Measurements from ENCODE around the gene WDR70.

Gene WDR70

GRCh38 chr5:37755581-37755980, 376.5 kb downstream of the WDR70 start:
- H3K36me3 ChIP-seq (replicated peaks in 1 of 2; ENCODE audit: control insufficient read depth in 2 of 2, insufficient read depth in 2 of 2, low read length in 2 of 2), result no peaks in the 10 kb centered on the region
- H2BK120ac ChIP-seq (ENCODE audit: low read depth, low read length), result no peak overlapping the region
- no peak overlapping the region for H3K14ac ChIP-seq (ENCODE audit: low read length)
- no peaks in the 10 kb centered on the region for H3K79me1 ChIP-seq (ENCODE audit: low read depth, low read length)
- H3K27ac ChIP-seq (replicated peaks; ENCODE audit: low read length), result no peak overlapping the region
- no peak overlapping the region for H2AFZ ChIP-seq (ENCODE audit: low read length)
- no peak overlapping the region for H4K91ac ChIP-seq (ENCODE audit: low read depth, low read length, poor library complexity)
- no peak overlapping the region for H3K18ac ChIP-seq (ENCODE audit: low read length)
- no peaks in the 10 kb centered on the region for H3K27me3 ChIP-seq (ENCODE audit: control insufficient read depth in 3 of 3, insufficient read depth in 3 of 3, low read depth in 1 of 3, low read length in 3 of 3)
- H3K9ac ChIP-seq (ENCODE audit: low read depth, low read length, poor library complexity), result no peak overlapping the region
- no CpG with 5 or more reads among the region's 4 CpGs for WGBS, 2 donors (ENCODE audit: extremely low coverage in 2 of 2, insufficient read length in 2 of 2, insufficient replicate concordance in 1 of 2)
- no peak overlapping the region for H3K23ac ChIP-seq (ENCODE audit: low read depth, low read length, poor library complexity)
- no peak overlapping the region for H3K4ac ChIP-seq (ENCODE audit: low read length)
- DNase-seq (ENCODE audit: low spot score), result no peak
- no peaks in the 10 kb centered on the region for H3K4me1 ChIP-seq (ENCODE audit: control insufficient read depth in 2 of 2, insufficient read depth in 1 of 2, low read depth in 1 of 2, low read length in 2 of 2)
- H2BK12ac ChIP-seq (ENCODE audit: low read length), result no peak overlapping the region
- H3K4me2 ChIP-seq (ENCODE audit: insufficient read depth, low read length, poor library complexity, severe bottlenecking), result no peak overlapping the region
- H3K4me3 ChIP-seq (ENCODE audit: low read length in 2 of 2), result no peak overlapping the region
- no peak overlapping the region for H2BK15ac ChIP-seq (ENCODE audit: low read length)
- H4K8ac ChIP-seq (ENCODE audit: low read depth, low read length), result no peak overlapping the region
- H3K9me3 ChIP-seq (replicated peaks in 1 of 2; ENCODE audit: control insufficient read depth in 2 of 2, insufficient read depth in 1 of 2, low read depth in 1 of 2, low read length in 2 of 2), result peaks cover 0 to 3% of the 10 kb centered on the region in 2 donors
- no peak overlapping the region for H2AK5ac ChIP-seq (ENCODE audit: low read depth, low read length)
- no peak overlapping the region for H2BK5ac ChIP-seq (ENCODE audit: low read length)

- H3K18ac ChIP-seq (ENCODE audit: low read length), result no peak overlapping the region
- no peak overlapping the region for H3K27ac ChIP-seq (replicated peaks; ENCODE audit: low read length)
- H4K8ac ChIP-seq (ENCODE audit: low read depth, low read length), result no peak overlapping the region
- H3K27me3 ChIP-seq (ENCODE audit: control insufficient read depth in 3 of 3, insufficient read depth in 3 of 3, low read depth in 1 of 3, low read length in 3 of 3), result no peaks in the 10 kb centered on the region
- no peak overlapping the region for H2BK5ac ChIP-seq (ENCODE audit: low read length)
- no peak for DNase-seq (ENCODE audit: low spot score)
- no peaks in the 10 kb centered on the region for H3K36me3 ChIP-seq (replicated peaks in 1 of 2; ENCODE audit: control insufficient read depth in 2 of 2, insufficient read depth in 2 of 2, low read length in 2 of 2)
- H2BK12ac ChIP-seq (ENCODE audit: low read length), result no peak overlapping the region
- H2AFZ ChIP-seq (ENCODE audit: low read length), result no peak overlapping the region
- H3K4me2 ChIP-seq (ENCODE audit: insufficient read depth, low read length, poor library complexity, severe bottlenecking), result no peak overlapping the region
- peaks cover 0 to 3% of the 10 kb centered on the region in 2 donors for H3K9me3 ChIP-seq (replicated peaks in 1 of 2; ENCODE audit: control insufficient read depth in 2 of 2, insufficient read depth in 1 of 2, low read depth in 1 of 2, low read length in 2 of 2)
- H3K14ac ChIP-seq (ENCODE audit: low read length), result no peak overlapping the region
- no peaks in the 10 kb centered on the region for H3K4me1 ChIP-seq (ENCODE audit: control insufficient read depth in 2 of 2, insufficient read depth in 1 of 2, low read depth in 1 of 2, low read length in 2 of 2)
- H3K79me1 ChIP-seq (ENCODE audit: low read depth, low read length), result no peaks in the 10 kb centered on the region
- no peak overlapping the region for H2BK120ac ChIP-seq (ENCODE audit: low read depth, low read length)
- H3K4ac ChIP-seq (ENCODE audit: low read length), result no peak overlapping the region
- H3K23ac ChIP-seq (ENCODE audit: low read depth, low read length, poor library complexity), result no peak overlapping the region
- H3K4me3 ChIP-seq (ENCODE audit: low read length in 2 of 2), result no peak overlapping the region
- H2BK15ac ChIP-seq (ENCODE audit: low read length), result no peak overlapping the region
- no peak overlapping the region for H3K9ac ChIP-seq (ENCODE audit: low read depth, low read length, poor library complexity)
- no peak overlapping the region for H4K91ac ChIP-seq (ENCODE audit: low read depth, low read length, poor library complexity)
- no peak overlapping the region for H2AK5ac ChIP-seq (ENCODE audit: low read depth, low read length)
Measured at GRCh38 chr5:37756248-37756647, 377.1 kb downstream of the WDR70 start.

- Histone ChIP-seq H2AFZ (ENCODE audit: low read length) (no peak overlapping the region), H4K91ac (ENCODE audit: low read depth, low read length, poor library complexity) (no peak overlapping the region), H3K79me1 (ENCODE audit: low read depth, low read length) (no peaks in the 10 kb centered on the region), H3K4ac (ENCODE audit: low read length) (no peak overlapping the region), H3K14ac (ENCODE audit: low read length) (no peak overlapping the region), H2BK120ac (ENCODE audit: low read depth, low read length) (no peak overlapping the region), H2BK5ac (ENCODE audit: low read length) (no peak overlapping the region), H3K4me1 (ENCODE audit: control insufficient read depth in 2 of 2, insufficient read depth in 1 of 2, low read depth in 1 of 2, low read length in 2 of 2) (no peaks in the 10 kb centered on the region), H2BK15ac (ENCODE audit: low read length) (no peak overlapping the region), H2AK5ac (ENCODE audit: low read depth, low read length) (no peak overlapping the region), H4K8ac (ENCODE audit: low read depth, low read length) (no peak overlapping the region), H3K23ac (ENCODE audit: low read depth, low read length, poor library complexity) (no peak overlapping the region), H3K27ac (replicated peaks; ENCODE audit: low read length) (no peak overlapping the region), H3K18ac (ENCODE audit: low read length) (no peak overlapping the region), H3K9ac (ENCODE audit: low read depth, low read length, poor library complexity) (no peak overlapping the region), H3K27me3 (ENCODE audit: control insufficient read depth in 3 of 3, insufficient read depth in 3 of 3, low read depth in 1 of 3, low read length in 3 of 3) (no peaks in the 10 kb centered on the region), H3K4me3 (ENCODE audit: low read length in 2 of 2) (no peak overlapping the region), H3K4me2 (ENCODE audit: insufficient read depth, low read length, poor library complexity, severe bottlenecking) (no peak overlapping the region), H2BK12ac (ENCODE audit: low read length) (no peak overlapping the region), H3K9me3 (replicated peaks in 1 of 2; ENCODE audit: control insufficient read depth in 2 of 2, insufficient read depth in 1 of 2, low read depth in 1 of 2, low read length in 2 of 2) (peaks cover 0 to 3% of the 10 kb centered on the region in 2 donors), H3K36me3 (replicated peaks in 1 of 2; ENCODE audit: control insufficient read depth in 2 of 2, insufficient read depth in 2 of 2, low read length in 2 of 2) (no peaks in the 10 kb centered on the region)
- DNase-seq (ENCODE audit: low spot score), result no peak
- no CpG with 5 or more reads among the region's 4 CpGs for WGBS, 2 donors (ENCODE audit: extremely low coverage in 2 of 2, insufficient read length in 2 of 2, insufficient replicate concordance in 1 of 2)
Measured at GRCh38 chr5:37757980-37758582, 379.0 kb downstream of the WDR70 start.

- Histone ChIP-seq H2BK120ac (ENCODE audit: low read depth, low read length) (no peak overlapping the region), H2BK12ac (ENCODE audit: low read length) (no peak overlapping the region), H3K9ac (ENCODE audit: low read depth, low read length, poor library complexity) (no peak overlapping the region), H3K36me3 (replicated peaks in 1 of 2; ENCODE audit: control insufficient read depth in 2 of 2, insufficient read depth in 2 of 2, low read length in 2 of 2) (no peaks in the 10 kb centered on the region), H2AFZ (ENCODE audit: low read length) (no peak overlapping the region), H3K4me2 (ENCODE audit: insufficient read depth, low read length, poor library complexity, severe bottlenecking) (no peak overlapping the region), H3K79me1 (ENCODE audit: low read depth, low read length) (no peaks in the 10 kb centered on the region), H2AK5ac (ENCODE audit: low read depth, low read length) (no peak overlapping the region), H3K27ac (replicated peaks; ENCODE audit: low read length) (no peak overlapping the region), H3K4me1 (ENCODE audit: control insufficient read depth in 2 of 2, insufficient read depth in 1 of 2, low read depth in 1 of 2, low read length in 2 of 2) (peaks cover 0 to 2% of the 10 kb centered on the region in 2 donors), H3K14ac (ENCODE audit: low read length) (no peak overlapping the region), H3K4me3 (ENCODE audit: low read length in 2 of 2) (no peak overlapping the region), H3K9me3 (replicated peaks in 1 of 2; ENCODE audit: control insufficient read depth in 2 of 2, insufficient read depth in 1 of 2, low read depth in 1 of 2, low read length in 2 of 2) (no peaks in the 10 kb centered on the region), H3K23ac (ENCODE audit: low read depth, low read length, poor library complexity) (no peak overlapping the region), H4K91ac (ENCODE audit: low read depth, low read length, poor library complexity) (no peak overlapping the region), H3K27me3 (ENCODE audit: control insufficient read depth in 3 of 3, insufficient read depth in 3 of 3, low read depth in 1 of 3, low read length in 3 of 3) (no peaks in the 10 kb centered on the region), H2BK15ac (ENCODE audit: low read length) (no peak overlapping the region), H3K18ac (ENCODE audit: low read length) (no peak overlapping the region), H3K4ac (ENCODE audit: low read length) (no peak overlapping the region), H4K8ac (ENCODE audit: low read depth, low read length) (no peak overlapping the region), H2BK5ac (ENCODE audit: low read length) (no peak overlapping the region)
- no peak for DNase-seq (ENCODE audit: low spot score)
- no CpG with 5 or more reads among the region's 3 CpGs for WGBS, 2 donors (ENCODE audit: extremely low coverage in 2 of 2, insufficient read length in 2 of 2, insufficient replicate concordance in 1 of 2)
Measured at GRCh38 chr5:37767251-37767650, 388.1 kb downstream of the WDR70 start.

Data from neuronal stem cell (in vitro differentiated cells).